A549 (cell line): ENCODE measurements around the gene BLCAP. TPM values are rescaled to one million over a fixed set of nuclear protein-coding genes. Genes with fewer than 3 reads are reported as not detected.
"Not testable (repeated sequence)": the region's sequence is repeated elsewhere in the genome, so short reads cannot be mapped to it uniquely, and the experiment has no call there.

Experiments
- ATAC-seq, 2 experiments: fragments of 200-7000 bp in 1 of 2; fragments of >200 bp in 1 of 2; cut with Nextera tagmentation in 1 of 2; cut with Tn5 transposase in 1 of 2; 3 replicates each; pipeline versions ENCODE4 v1.8.0 to v1.9.1; 2018 to 2020; ENCODE audit warnings: mild to moderate bottlenecking in 1 of 2, moderate library complexity in 1 of 2
- CTCF ChIA-PET: fragments of 300-600 bp; sonication (Branson Sonifier 250); formaldehyde crosslinking; extraction: SDS; loops from one replicate; lab custom pipeline; 2021; ENCODE audit warnings: antibody characterized with exemption, inconsistent platforms; lab: Yijun Ruan, JAX
- POLR2A ChIA-PET: fragments of 350-600 bp; formaldehyde crosslinking; extraction: SDS; loops from one replicate; lab custom pipeline; 2021; ENCODE audit warnings: antibody characterized with exemption, inconsistent platforms; lab: Yijun Ruan, JAX
- DNase-seq, 2 experiments: peaks; one replicate each; pipeline versions ENCODE4 v3.0.0 to v3.0.0-alpha.2; 2011 to 2016; ENCODE audit warnings: low read depth in 1 of 2, low spot score in 1 of 2
- FAIRE-seq: peaks from 2 replicates; lab custom pipeline; 2011; peaks lifted over from hg19 to GRCh38; lab: Jason Lieb, UNC
- H3K27ac ChIP-seq, 2 experiments: fragments of >200 bp; sonication (Bioruptor Twin); formaldehyde crosslinking; 3 replicates each; pipeline ENCODE4 v1.5.1; 2016 to 2017
- H3K4me1 ChIP-seq: fragments of >200 bp; sonication (Bioruptor Twin); formaldehyde crosslinking; 3 replicates; pipeline ENCODE4 v1.6.1; 2016
- H3K4me2 ChIP-seq: fragments of >200 bp; sonication (Bioruptor Twin); formaldehyde crosslinking; 3 replicates; pipeline ENCODE4 v1.6.1; 2016
- H3K4me3 ChIP-seq: fragments of >200 bp; sonication (Bioruptor Twin); formaldehyde crosslinking; 3 replicates; pipeline ENCODE4 v1.5.1; 2016
- H3K9me3 ChIP-seq: fragments of >200 bp; sonication (Bioruptor Twin); formaldehyde crosslinking; 3 replicates; pipeline ENCODE4 v1.6.1; 2016
- CBX2 ChIP-seq: fragments of 200-600 bp; sonication (generic); IDR thresholded peaks from 2 replicates; pipeline ENCODE4 v1.6.1; 2016; ENCODE audit warnings: low read depth, mild to moderate bottlenecking, borderline replicate concordance
- CEBPB ChIP-seq, 2 experiments: fragments of >200 bp in 1 of 2; sonication (Bioruptor Twin) in 1 of 2; formaldehyde crosslinking in 1 of 2; IDR thresholded peaks; 2 replicates each; pipeline ENCODE4 v1.6.1; 2012 to 2016
- FOSB ChIP-seq: fragments of 250-450 bp; sonication (Bioruptor Pico); IDR thresholded peaks from 2 replicates; pipeline ENCODE4 v1.5.0; 2020; ENCODE audit warnings: mild to moderate bottlenecking, moderate library complexity
- HOXA7 ChIP-seq: fragments of 250-450 bp; sonication (Bioruptor Pico); IDR thresholded peaks from 2 replicates; pipeline ENCODE4 v1.5.0; 2020; ENCODE audit warnings: mild to moderate bottlenecking, moderate library complexity
- JUNB ChIP-seq: fragments of >200 bp; sonication (Bioruptor Twin); formaldehyde crosslinking; IDR thresholded peaks from 2 replicates; pipeline ENCODE4 v1.6.1; 2016
- KDM5A ChIP-seq: fragments of 200-600 bp; sonication (generic); IDR thresholded peaks from 2 replicates; pipeline ENCODE4 v1.6.1; 2016; ENCODE audit warnings: antibody characterized with exemption, mild to moderate bottlenecking
- MAZ ChIP-seq: fragments of 150-350 bp; IDR thresholded peaks from 2 replicates; pipeline ENCODE4 v1.6.1; 2014; ENCODE audit warnings: antibody characterized with exemption, low read depth, low read length, borderline replicate concordance
- MYC ChIP-seq: IDR thresholded peaks from 2 replicates; pipeline ENCODE4 v1.6.1; 2012; ENCODE audit warnings: mild to moderate bottlenecking, inconsistent platforms, low read length, improper control_type of control experiment, borderline replicate concordance
- NR3C1 ChIP-seq: fragments of >200 bp; sonication (Bioruptor Twin); formaldehyde crosslinking; IDR thresholded peaks from 3 replicates; pipeline ENCODE4 v1.6.1; 2017
- RARB ChIP-seq: fragments of 250-450 bp; sonication (Bioruptor Pico); IDR thresholded peaks from 2 replicates; pipeline ENCODE4 v1.8.0; 2021; ENCODE audit warnings: mild to moderate bottlenecking, moderate library complexity
- RNF2 ChIP-seq: fragments of 200-600 bp; sonication (generic); IDR thresholded peaks from 2 replicates; pipeline ENCODE4 v1.6.1; 2016; ENCODE audit warnings: low read depth, mild to moderate bottlenecking, antibody characterized with exemption, moderate library complexity, borderline replicate concordance
- SREBF2 ChIP-seq: fragments of 450-650 bp; IDR thresholded peaks from 2 replicates; pipeline ENCODE4 v1.6.1; 2014; ENCODE audit warnings: mild to moderate bottlenecking, moderate library complexity
- ZSCAN20 ChIP-seq: fragments of 250-450 bp; sonication (Bioruptor Pico); IDR thresholded peaks from 2 replicates; pipeline ENCODE4 v1.8.0; 2022; ENCODE audit warnings: mild to moderate bottlenecking, moderate library complexity
- WGBS: methylation state at CpG from one replicate; pipeline ENCODE4 v1.1.6; 2017; ENCODE audit errors: missing lambda C conversion rate; 5-methylcytosine and 5-hydroxymethylcytosine counted together
- polyA plus RNA-seq, 4 experiments: library from polyadenylated mRNA; depleted of rRNA in 3 of 4; stranded (reverse); fragments of >200 nt; fragmentation: RNase III in 1 of 4; extraction: RNeasy Plus Mini Kit Qiagen cat#74134 plus additional on column Dnase treatment in 1 of 4; gene quantifications; 2 replicates in 3 of 4; 3 replicates in 1 of 4; pipeline ENCODE4 v1.2.3, GENCODE V29; 2011 to 2017
- TF ChIP-seq, protein P1 (sequence below): IDR thresholded peaks from 2 replicates; pipeline ENCODE4 v1.6.1; 2012
- TF ChIP-seq, protein P2 (sequence below): fragments of 450-650 bp; IDR thresholded peaks from 2 replicates; pipeline ENCODE4 v1.6.1; 2014; ENCODE audit warnings: antibody characterized with exemption
- TF ChIP-seq, protein P3 (sequence below): fragments of >200 bp; sonication (Bioruptor Twin); formaldehyde crosslinking; IDR thresholded peaks from 3 replicates; pipeline ENCODE4 v1.5.1; 2016
- TF ChIP-seq, protein P4 (sequence below): fragments of >200 bp; sonication (Bioruptor Twin); formaldehyde crosslinking; IDR thresholded peaks from 3 replicates; pipeline ENCODE4 v1.6.1; 2016
- TF ChIP-seq, protein P5 (sequence below): fragments of 200-600 bp; sonication (generic); IDR thresholded peaks from 2 replicates; pipeline ENCODE4 v1.6.1; 2016; ENCODE audit warnings: antibody characterized with exemption, mild to moderate bottlenecking, moderate library complexity

The BLCAP gene
- polyA plus RNA-seq, 2 of the 4 experiments (the other 2 are of a cell fraction): 30.3 to 49.0 TPM

DNA sequence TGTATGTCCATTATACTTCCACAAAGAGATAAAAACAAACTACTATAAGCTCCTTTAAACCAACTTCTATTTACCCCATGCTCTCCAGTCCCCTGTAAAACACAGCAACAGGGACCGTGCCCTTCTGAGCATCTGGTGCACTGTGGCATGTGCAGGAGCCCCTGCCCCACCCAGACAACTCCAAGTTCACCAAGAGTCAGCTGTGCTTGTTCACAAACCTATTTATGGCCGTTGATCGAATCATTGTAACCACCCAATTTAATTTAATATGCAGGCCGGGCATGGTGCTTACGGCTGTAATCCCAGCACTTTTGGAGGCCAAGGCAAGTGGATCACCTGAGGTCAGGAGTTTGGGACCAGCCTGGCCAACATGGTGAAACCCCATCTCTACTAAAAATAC is 13.7 kb upstream of the BLCAP start:
- WGBS: 91% methylated on average over 5 of the region's 5 CpGs
- POLR2A ChIA-PET: no interaction called here
- H3K4me3 ChIP-seq: no peak overlapping the region
- H3K9me3 ChIP-seq: no peaks in the 10 kb centered on the region
- H3K27ac ChIP-seq: no peak overlapping the region
- no peak overlapping the region for H3K4me2 ChIP-seq
- peaks cover 6% of the 10 kb centered on the region; the same call in 1 of the 3 replicates for H3K4me1 ChIP-seq
- no peak for ATAC-seq
- TF ChIP-seq HOXA7 (CRISPR knock-in tag): no peak
- TF ChIP-seq, all 56 proteins: peak for 0
- DNase-seq: no peak
- CTCF ChIA-PET: interaction anchor here (0.6 to 4.7 kb wide), 6 partner anchors 7 to 346 kb away, joined by 4 to 30 read pairs (median 6); no protein-coding TSS in a partner anchor
- no peak for FAIRE-seq

DNA sequence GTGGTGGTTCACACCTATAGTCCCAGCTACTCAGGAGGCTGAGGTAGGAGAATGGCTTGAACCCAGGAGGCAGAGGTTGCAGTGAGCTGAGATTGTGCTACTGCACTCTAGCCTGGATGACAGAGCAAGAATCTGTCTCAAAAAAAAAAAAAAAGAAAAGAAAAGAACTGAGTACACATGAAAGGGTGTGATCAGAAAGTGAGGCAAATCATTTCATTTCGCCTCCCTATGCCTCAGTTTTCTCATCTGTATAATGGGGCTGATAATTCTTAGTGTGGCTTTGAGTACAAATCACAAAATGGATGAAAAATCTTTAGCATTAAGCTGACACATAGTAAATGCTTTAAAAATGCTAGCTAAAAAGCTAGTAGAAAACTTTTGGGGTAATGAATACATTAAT is 13.2 kb upstream of the BLCAP start:
- FAIRE-seq, H3K9me3 ChIP-seq, DNase-seq, H3K4me3 ChIP-seq, H3K4me2 ChIP-seq, H3K4me1 ChIP-seq, ATAC-seq, H3K27ac ChIP-seq, POLR2A ChIA-PET: not testable (repeated sequence)
- WGBS: 60% methylated on average over 1 of the region's 1 CpG
- CTCF ChIA-PET: interaction anchor here (0.6 to 4.7 kb wide), 7 partner anchors 7 to 345 kb away, joined by 3 to 30 read pairs (median 4); no protein-coding TSS in a partner anchor

DNA sequence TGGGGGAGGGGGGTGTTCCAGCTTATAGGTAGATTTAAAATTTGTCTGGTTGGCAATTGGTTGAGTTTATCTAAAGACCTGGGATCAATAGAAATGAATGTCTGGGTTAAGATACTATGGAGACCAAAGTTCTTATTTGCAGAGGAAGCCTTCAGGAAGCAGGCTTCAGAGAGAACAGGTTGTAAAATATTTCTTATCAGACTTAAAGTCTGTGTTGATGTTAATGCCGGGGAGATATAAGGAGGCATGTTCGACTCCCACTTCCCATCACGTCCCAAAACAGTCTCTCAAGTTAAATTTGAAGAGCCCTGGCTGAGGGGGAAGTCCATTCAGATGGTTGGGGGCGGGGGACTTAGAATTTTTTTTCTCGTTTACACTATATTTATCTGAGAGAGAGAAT is 12.3 kb upstream of the BLCAP start:
- Histone ChIP-seq H3K27ac (no peak overlapping the region), H3K9me3 (no peaks in the 10 kb centered on the region), H3K4me3 (no peak overlapping the region), H3K4me2 (no peak overlapping the region), H3K4me1 (peaks cover 6% of the 10 kb centered on the region; the same call in 1 of the 3 replicates)
- ChIA-PET CTCF (interaction anchor here (0.6 to 4.7 kb wide), 4 partner anchors 11 to 344 kb away, joined by 3 to 29 read pairs (median 3); no protein-coding TSS in a partner anchor), POLR2A (no interaction called here)
- no peak for FAIRE-seq
- no peak for DNase-seq
- 59% methylated on average over 5 of the region's 5 CpGs for WGBS
- no peak for ATAC-seq
- no peak for TF ChIP-seq RNF2
- no peak for TF ChIP-seq KDM5A
- TF ChIP-seq MYC: no peak
- TF ChIP-seq JUNB: no peak
- TF ChIP-seq, protein P1, sequence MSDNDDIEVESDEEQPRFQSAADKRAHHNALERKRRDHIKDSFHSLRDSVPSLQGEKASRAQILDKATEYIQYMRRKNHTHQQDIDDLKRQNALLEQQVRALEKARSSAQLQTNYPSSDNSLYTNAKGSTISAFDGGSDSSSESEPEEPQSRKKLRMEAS: no peak
- no peak for TF ChIP-seq FOSB (CRISPR knock-in tag)
- no peak for TF ChIP-seq CBX2
- TF ChIP-seq CEBPB (IDR thresholded peaks at IDR 0.05): no peak
- no peak for TF ChIP-seq NR3C1
- TF ChIP-seq MAZ: no peak
- no peak for TF ChIP-seq ZSCAN20 (CRISPR knock-in tag)
- TF ChIP-seq, protein P2, sequence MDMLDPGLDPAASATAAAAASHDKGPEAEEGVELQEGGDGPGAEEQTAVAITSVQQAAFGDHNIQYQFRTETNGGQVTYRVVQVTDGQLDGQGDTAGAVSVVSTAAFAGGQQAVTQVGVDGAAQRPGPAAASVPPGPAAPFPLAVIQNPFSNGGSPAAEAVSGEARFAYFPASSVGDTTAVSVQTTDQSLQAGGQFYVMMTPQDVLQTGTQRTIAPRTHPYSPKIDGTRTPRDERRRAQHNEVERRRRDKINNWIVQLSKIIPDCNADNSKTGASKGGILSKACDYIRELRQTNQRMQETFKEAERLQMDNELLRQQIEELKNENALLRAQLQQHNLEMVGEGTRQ: no peak
- no peak for TF ChIP-seq SREBF2
- TF ChIP-seq, protein P3, sequence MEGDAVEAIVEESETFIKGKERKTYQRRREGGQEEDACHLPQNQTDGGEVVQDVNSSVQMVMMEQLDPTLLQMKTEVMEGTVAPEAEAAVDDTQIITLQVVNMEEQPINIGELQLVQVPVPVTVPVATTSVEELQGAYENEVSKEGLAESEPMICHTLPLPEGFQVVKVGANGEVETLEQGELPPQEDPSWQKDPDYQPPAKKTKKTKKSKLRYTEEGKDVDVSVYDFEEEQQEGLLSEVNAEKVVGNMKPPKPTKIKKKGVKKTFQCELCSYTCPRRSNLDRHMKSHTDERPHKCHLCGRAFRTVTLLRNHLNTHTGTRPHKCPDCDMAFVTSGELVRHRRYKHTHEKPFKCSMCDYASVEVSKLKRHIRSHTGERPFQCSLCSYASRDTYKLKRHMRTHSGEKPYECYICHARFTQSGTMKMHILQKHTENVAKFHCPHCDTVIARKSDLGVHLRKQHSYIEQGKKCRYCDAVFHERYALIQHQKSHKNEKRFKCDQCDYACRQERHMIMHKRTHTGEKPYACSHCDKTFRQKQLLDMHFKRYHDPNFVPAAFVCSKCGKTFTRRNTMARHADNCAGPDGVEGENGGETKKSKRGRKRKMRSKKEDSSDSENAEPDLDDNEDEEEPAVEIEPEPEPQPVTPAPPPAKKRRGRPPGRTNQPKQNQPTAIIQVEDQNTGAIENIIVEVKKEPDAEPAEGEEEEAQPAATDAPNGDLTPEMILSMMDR: no peak
- TF ChIP-seq, protein P4, sequence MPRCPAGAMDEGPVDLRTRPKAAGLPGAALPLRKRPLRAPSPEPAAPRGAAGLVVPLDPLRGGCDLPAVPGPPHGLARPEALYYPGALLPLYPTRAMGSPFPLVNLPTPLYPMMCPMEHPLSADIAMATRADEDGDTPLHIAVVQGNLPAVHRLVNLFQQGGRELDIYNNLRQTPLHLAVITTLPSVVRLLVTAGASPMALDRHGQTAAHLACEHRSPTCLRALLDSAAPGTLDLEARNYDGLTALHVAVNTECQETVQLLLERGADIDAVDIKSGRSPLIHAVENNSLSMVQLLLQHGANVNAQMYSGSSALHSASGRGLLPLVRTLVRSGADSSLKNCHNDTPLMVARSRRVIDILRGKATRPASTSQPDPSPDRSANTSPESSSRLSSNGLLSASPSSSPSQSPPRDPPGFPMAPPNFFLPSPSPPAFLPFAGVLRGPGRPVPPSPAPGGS: no peak
- TF ChIP-seq RARB (CRISPR knock-in tag): no peak
- TF ChIP-seq, protein P5, sequence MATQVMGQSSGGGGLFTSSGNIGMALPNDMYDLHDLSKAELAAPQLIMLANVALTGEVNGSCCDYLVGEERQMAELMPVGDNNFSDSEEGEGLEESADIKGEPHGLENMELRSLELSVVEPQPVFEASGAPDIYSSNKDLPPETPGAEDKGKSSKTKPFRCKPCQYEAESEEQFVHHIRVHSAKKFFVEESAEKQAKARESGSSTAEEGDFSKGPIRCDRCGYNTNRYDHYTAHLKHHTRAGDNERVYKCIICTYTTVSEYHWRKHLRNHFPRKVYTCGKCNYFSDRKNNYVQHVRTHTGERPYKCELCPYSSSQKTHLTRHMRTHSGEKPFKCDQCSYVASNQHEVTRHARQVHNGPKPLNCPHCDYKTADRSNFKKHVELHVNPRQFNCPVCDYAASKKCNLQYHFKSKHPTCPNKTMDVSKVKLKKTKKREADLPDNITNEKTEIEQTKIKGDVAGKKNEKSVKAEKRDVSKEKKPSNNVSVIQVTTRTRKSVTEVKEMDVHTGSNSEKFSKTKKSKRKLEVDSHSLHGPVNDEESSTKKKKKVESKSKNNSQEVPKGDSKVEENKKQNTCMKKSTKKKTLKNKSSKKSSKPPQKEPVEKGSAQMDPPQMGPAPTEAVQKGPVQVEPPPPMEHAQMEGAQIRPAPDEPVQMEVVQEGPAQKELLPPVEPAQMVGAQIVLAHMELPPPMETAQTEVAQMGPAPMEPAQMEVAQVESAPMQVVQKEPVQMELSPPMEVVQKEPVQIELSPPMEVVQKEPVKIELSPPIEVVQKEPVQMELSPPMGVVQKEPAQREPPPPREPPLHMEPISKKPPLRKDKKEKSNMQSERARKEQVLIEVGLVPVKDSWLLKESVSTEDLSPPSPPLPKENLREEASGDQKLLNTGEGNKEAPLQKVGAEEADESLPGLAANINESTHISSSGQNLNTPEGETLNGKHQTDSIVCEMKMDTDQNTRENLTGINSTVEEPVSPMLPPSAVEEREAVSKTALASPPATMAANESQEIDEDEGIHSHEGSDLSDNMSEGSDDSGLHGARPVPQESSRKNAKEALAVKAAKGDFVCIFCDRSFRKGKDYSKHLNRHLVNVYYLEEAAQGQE: no peak
